Chondrocyte (in vitro differentiated cells): ENCODE measurements around the gene MYL5. TPM values are rescaled to one million over a fixed set of nuclear protein-coding genes. Genes with fewer than 3 reads are reported as not detected.
"Not testable (repeated sequence)": the region's sequence is repeated elsewhere in the genome, so short reads cannot be mapped to it uniquely, and the experiment has no call there.

Experiments used
- DNase-seq: peaks from one replicate; pipeline ENCODE4 v3.0.0; 2021; ENCODE audit warnings: mixed read lengths, low spot score
- H3K27ac Mint-ChIP-seq: one replicate; pipeline ENCODE4 v1.8.0; 2021; ENCODE audit warnings: mild to moderate bottlenecking, moderate library complexity, mixed read lengths; ENCODE audit not compliant: unreplicated experiment
- H3K27me3 Mint-ChIP-seq: 2 replicates; pipeline ENCODE4 v1.8.0; 2021; ENCODE audit warnings: low read depth, mixed read lengths
- H3K36me3 Mint-ChIP-seq: 2 replicates; pipeline ENCODE4 v1.8.0; 2021; ENCODE audit warnings: low read depth, mixed read lengths
- H3K4me1 Mint-ChIP-seq: 2 replicates; pipeline ENCODE4 v1.8.0; 2021; ENCODE audit warnings: low read depth, mild to moderate bottlenecking, mixed read lengths
- H3K4me3 Mint-ChIP-seq: one replicate; pipeline ENCODE4 v1.8.0; 2021; ENCODE audit warnings: mild to moderate bottlenecking, moderate library complexity, mixed read lengths; ENCODE audit not compliant: unreplicated experiment
- H3K9me3 Mint-ChIP-seq: 2 replicates; pipeline ENCODE4 v1.8.0; 2021; ENCODE audit warnings: low read depth, mixed read lengths
- CTCF ChIP-seq: fragments of 200-600 bp; sonication (generic); IDR thresholded peaks from 2 replicates; pipeline ENCODE4 v1.5.0; 2021; ENCODE audit warnings: antibody characterized with exemption, mild to moderate bottlenecking, moderate library complexity
- total RNA-seq: library from RNA; stranded (reverse); gene quantifications from 3 replicates; pipeline ENCODE4 v1.2.1, GENCODE V29; 2021

The MYL5 gene
- total RNA-seq, 1 donor from 2014 or later: 22.8 TPM

GRCh38 chr4:703336-704197, 29.2 kb downstream of the MYL5 start:
- TF ChIP-seq CTCF: no peak
- H3K9me3 Mint-ChIP-seq: no peaks in the 10 kb centered on the region
- H3K4me1 Mint-ChIP-seq: peaks cover 9% of the 10 kb centered on the region
- no peaks in the 10 kb centered on the region for H3K36me3 Mint-ChIP-seq
- no peak overlapping the region for H3K27ac Mint-ChIP-seq
- H3K4me3 Mint-ChIP-seq: no peak overlapping the region
- no peak for DNase-seq
- H3K27me3 Mint-ChIP-seq: peaks cover 3% of the 10 kb centered on the region

GRCh38 chr4:704198-704891, 30.0 kb downstream of the MYL5 start:
- no peaks in the 10 kb centered on the region for H3K36me3 Mint-ChIP-seq
- H3K27ac Mint-ChIP-seq: no peak overlapping the region
- H3K9me3 Mint-ChIP-seq: no peaks in the 10 kb centered on the region
- DNase-seq: peak; percentile 96
- peaks cover 17% of the 10 kb centered on the region for H3K4me1 Mint-ChIP-seq
- H3K27me3 Mint-ChIP-seq: peaks cover 3% of the 10 kb centered on the region
- H3K4me3 Mint-ChIP-seq: peak overlapping the region; percentile 41
- no peak for TF ChIP-seq CTCF

GRCh38 chr4:704971-705277, 30.6 kb downstream of the MYL5 start:
- Mint-ChIP-seq H3K27me3 (peaks cover 3% of the 10 kb centered on the region), H3K9me3 (no peaks in the 10 kb centered on the region), H3K4me1 (peaks cover 23% of the 10 kb centered on the region), H3K36me3 (no peaks in the 10 kb centered on the region), H3K27ac (no peak overlapping the region), H3K4me3 (peak overlapping the region; percentile 79)
- no peak for TF ChIP-seq CTCF
- no peak for DNase-seq

- no peak for DNase-seq
- peak within 1 kb of the TSS; percentile 45 for H3K27ac Mint-ChIP-seq
- TF ChIP-seq CTCF: no peak
- peaks cover 28% of the 10 kb centered on the region for H3K4me1 Mint-ChIP-seq
- peaks cover 1% of the 10 kb centered on the region for H3K36me3 Mint-ChIP-seq
- peaks cover 3% of the 10 kb centered on the region for H3K27me3 Mint-ChIP-seq
- peak within 1 kb of the TSS; percentile 79 for H3K4me3 Mint-ChIP-seq
- no peaks in the 10 kb centered on the region for H3K9me3 Mint-ChIP-seq
These were observed 31.1 kb downstream of the MYL5 start, which contains the start of gene PCGF3 for GRCh38 chr4:705278-706082. TSS of gene PCGF3 (plus strand) at chr4:705832. CDS start at chr4:733681, 27,849 bp downstream.

- not testable (repeated sequence) for DNase-seq, H3K36me3 Mint-ChIP-seq, H3K9me3 Mint-ChIP-seq, H3K27me3 Mint-ChIP-seq
- Mint-ChIP-seq H3K27ac (peak overlapping the region; percentile 41), H3K4me1 (peaks cover 35% of the 10 kb centered on the region), H3K4me3 (peak overlapping the region; percentile 79)
These were observed 31.8 kb downstream of the MYL5 start for GRCh38 chr4:706083-706633.
